Natural killer cell (primary cell): ENCODE measurements around the gene SLC25A21. TPM values are rescaled to one million over a fixed set of nuclear protein-coding genes. Genes with fewer than 3 reads are reported as not detected.

Experiments
- ATAC-seq, 3 donors: fragments of 150-1000 bp in 2 of 3; fragments of 200-7000 bp in 1 of 3; cut with Tn5 transposase; 1 replicate in 1 of 3; 2 replicates in 2 of 3; pipeline ENCODE4 v1.10.0; 2021; ENCODE audit warnings: mild to moderate bottlenecking in 2 of 3, moderate library complexity in 2 of 3
- DNase-seq, 2 donors: peaks; one replicate each; pipeline versions ENCODE4 v3.0.0 to v3.0.0-alpha.2; 2013 to 2021; ENCODE audit warnings: mixed read lengths in 1 of 2
- H3K27ac ChIP-seq: one replicate; pipeline ENCODE4 v1.5.1; 2013; ENCODE audit warnings: mild to moderate bottlenecking, low read length
- H3K27me3 ChIP-seq: one replicate; pipeline ENCODE4 v1.6.1; 2013; ENCODE audit warnings: low read length; ENCODE audit not compliant: control insufficient read depth, insufficient read depth
- H3K36me3 ChIP-seq: one replicate; pipeline ENCODE4 v1.6.1; 2013; ENCODE audit warnings: low read length; ENCODE audit not compliant: control insufficient read depth, insufficient read depth
- H3K4me1 ChIP-seq: one replicate; pipeline ENCODE4 v1.6.1; 2013; ENCODE audit warnings: low read length; ENCODE audit not compliant: control insufficient read depth, insufficient read depth
- H3K4me3 ChIP-seq: one replicate; pipeline ENCODE4 v1.5.1; 2013; ENCODE audit warnings: low read length
- H3K9me3 ChIP-seq: one replicate; pipeline ENCODE4 v1.6.1; 2013; ENCODE audit warnings: low read length; ENCODE audit not compliant: control insufficient read depth, insufficient read depth
- H3K27ac Mint-ChIP-seq, 2 donors: one replicate each; pipeline ENCODE4 v1.8.0; 2022; ENCODE audit warnings: mild to moderate bottlenecking in 2 of 2, mixed read lengths in 2 of 2, moderate library complexity in 1 of 2
- H3K27me3 Mint-ChIP-seq, 2 donors: one replicate each; pipeline ENCODE4 v1.8.0; 2022; ENCODE audit warnings: low read depth in 2 of 2, mixed read lengths in 2 of 2
- H3K36me3 Mint-ChIP-seq: one replicate; pipeline ENCODE4 v1.8.0; 2022; ENCODE audit warnings: mixed read lengths
- H3K4me1 Mint-ChIP-seq, 2 donors: one replicate each; pipeline ENCODE4 v1.8.0; 2022; ENCODE audit warnings: mixed read lengths in 2 of 2
- H3K4me3 Mint-ChIP-seq: one replicate; pipeline ENCODE4 v1.8.0; 2022; ENCODE audit warnings: mild to moderate bottlenecking, moderate library complexity, mixed read lengths
- H3K9me3 Mint-ChIP-seq, 2 donors: one replicate each; pipeline ENCODE4 v1.8.0; 2022; ENCODE audit warnings: mixed read lengths in 2 of 2
- WGBS: methylation state at CpG from one replicate; pipeline ENCODE4 v1.1.7; 2013; ENCODE audit warnings: missing lambda C conversion rate; ENCODE audit not compliant: insufficient coverage; 5-methylcytosine and 5-hydroxymethylcytosine counted together
- intact Hi-C: fragments of 100-400 bp; cut with micrococcal nuclease; formaldehyde crosslinking; loops from one replicate; pipeline ENCODE4 v1.14.2; 2022
- total RNA-seq, 4 donors: library from RNA; stranded (reverse); fragments of 120-200 nt in 1 of 4; gene quantifications; one replicate each; pipeline versions ENCODE4 v1.2.3 to v1.2.4, GENCODE V29; 2013 to 2022
- TF ChIP-seq, protein P1 (sequence below): fragments of 200-600 bp; IDR thresholded peaks from one replicate; pipeline ENCODE4 v1.8.0; 2022; ENCODE audit warnings: antibody characterized with exemption

The SLC25A21 gene
- total RNA-seq, 3 donors from 2014 or later (not counting 1 experiment from before 2014, with no cell fraction given): not detected

DNA sequence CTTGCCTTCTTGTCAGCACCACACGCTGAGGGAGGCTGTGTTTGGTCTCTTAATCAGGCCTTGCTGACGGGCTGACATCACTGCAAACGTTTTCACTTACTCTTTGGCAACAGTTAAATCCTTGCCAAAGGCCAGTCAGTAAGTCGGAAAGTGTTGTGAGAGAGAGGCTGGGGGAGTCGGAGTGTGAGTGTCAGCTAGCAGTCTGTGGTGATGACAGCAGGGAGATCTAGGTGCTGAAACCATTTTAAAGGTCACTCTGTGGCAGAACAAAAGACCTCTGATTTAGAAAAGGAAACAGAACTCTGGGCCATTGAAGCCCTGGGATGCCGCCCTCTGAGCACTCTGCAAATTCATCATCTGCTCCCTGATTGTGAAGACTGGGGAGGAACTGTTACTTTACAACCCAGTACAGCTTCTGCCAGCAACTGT, 367.3 kb downstream of the SLC25A21 start:
- H3K9me3 Mint-ChIP-seq: peaks cover 5 to 10% of the 10 kb centered on the region in 2 donors
- intact Hi-C loops: no loop called here
- H3K4me1 Mint-ChIP-seq: no peaks in the 10 kb centered on the region
- Histone ChIP-seq H3K27ac (no peak overlapping the region), H3K27me3 (no peaks in the 10 kb centered on the region), H3K4me1 (no peaks in the 10 kb centered on the region), H3K4me3 (no peak overlapping the region), H3K9me3 (no peaks in the 10 kb centered on the region), H3K36me3 (no peaks in the 10 kb centered on the region)
- DNase-seq: no peak
- no peak overlapping the region for H3K4me3 Mint-ChIP-seq
- ATAC-seq: no peak
- H3K27me3 Mint-ChIP-seq: no peaks in the 10 kb centered on the region
- no peaks in the 10 kb centered on the region for H3K36me3 Mint-ChIP-seq
- WGBS: 48% methylated on average over 6 of the region's 6 CpGs
- TF ChIP-seq, protein P1, sequence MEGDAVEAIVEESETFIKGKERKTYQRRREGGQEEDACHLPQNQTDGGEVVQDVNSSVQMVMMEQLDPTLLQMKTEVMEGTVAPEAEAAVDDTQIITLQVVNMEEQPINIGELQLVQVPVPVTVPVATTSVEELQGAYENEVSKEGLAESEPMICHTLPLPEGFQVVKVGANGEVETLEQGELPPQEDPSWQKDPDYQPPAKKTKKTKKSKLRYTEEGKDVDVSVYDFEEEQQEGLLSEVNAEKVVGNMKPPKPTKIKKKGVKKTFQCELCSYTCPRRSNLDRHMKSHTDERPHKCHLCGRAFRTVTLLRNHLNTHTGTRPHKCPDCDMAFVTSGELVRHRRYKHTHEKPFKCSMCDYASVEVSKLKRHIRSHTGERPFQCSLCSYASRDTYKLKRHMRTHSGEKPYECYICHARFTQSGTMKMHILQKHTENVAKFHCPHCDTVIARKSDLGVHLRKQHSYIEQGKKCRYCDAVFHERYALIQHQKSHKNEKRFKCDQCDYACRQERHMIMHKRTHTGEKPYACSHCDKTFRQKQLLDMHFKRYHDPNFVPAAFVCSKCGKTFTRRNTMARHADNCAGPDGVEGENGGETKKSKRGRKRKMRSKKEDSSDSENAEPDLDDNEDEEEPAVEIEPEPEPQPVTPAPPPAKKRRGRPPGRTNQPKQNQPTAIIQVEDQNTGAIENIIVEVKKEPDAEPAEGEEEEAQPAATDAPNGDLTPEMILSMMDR: no peak
- H3K27ac Mint-ChIP-seq: no peak overlapping the region

- no peak overlapping the region for H3K27ac ChIP-seq
- H3K27me3 ChIP-seq: no peaks in the 10 kb centered on the region
- H3K4me3 ChIP-seq: no peak overlapping the region
- Mint-ChIP-seq H3K27me3 (no peaks in the 10 kb centered on the region), H3K9me3 (no peaks in the 10 kb centered on the region), H3K36me3 (no peaks in the 10 kb centered on the region), H3K4me1 (no peaks in the 10 kb centered on the region), H3K4me3 (no peak overlapping the region), H3K27ac (no peak overlapping the region)
- H3K4me1 ChIP-seq: no peaks in the 10 kb centered on the region
- no peaks in the 10 kb centered on the region for H3K9me3 ChIP-seq
- TF ChIP-seq, protein P1: no peak
- H3K36me3 ChIP-seq: no peaks in the 10 kb centered on the region
- WGBS: 100% methylated on average over 1 of the region's 1 CpG
- intact Hi-C loops: no loop called here
- no peak for ATAC-seq
- no peak for DNase-seq
Measured at GRCh38 chr14:36797634-36798033, 374.8 kb downstream of the SLC25A21 start.

GRCh38 chr14:36791402-36791801, 381.0 kb downstream of the SLC25A21 start:
- DNase-seq (no peak), ATAC-seq (no peak)
- H3K27me3 Mint-ChIP-seq: no peaks in the 10 kb centered on the region
- H3K9me3 Mint-ChIP-seq: no peaks in the 10 kb centered on the region
- no peak overlapping the region for H3K4me3 Mint-ChIP-seq
- no peak overlapping the region for H3K27ac Mint-ChIP-seq
- intact Hi-C loops: no loop called here
- no CpG with 5 or more reads among the region's 1 CpG for WGBS
- Histone ChIP-seq H3K36me3 (no peaks in the 10 kb centered on the region), H3K4me3 (no peak overlapping the region), H3K4me1 (no peaks in the 10 kb centered on the region), H3K27ac (no peak overlapping the region), H3K9me3 (no peaks in the 10 kb centered on the region), H3K27me3 (no peaks in the 10 kb centered on the region)
- no peaks in the 10 kb centered on the region for H3K4me1 Mint-ChIP-seq
- no peaks in the 10 kb centered on the region for H3K36me3 Mint-ChIP-seq
- TF ChIP-seq, protein P1: no peak

GRCh38 chr14:36785511-36785910, 386.9 kb downstream of the SLC25A21 start:
- Histone ChIP-seq H3K4me1 (no peaks in the 10 kb centered on the region), H3K9me3 (no peaks in the 10 kb centered on the region), H3K4me3 (no peak overlapping the region), H3K36me3 (no peaks in the 10 kb centered on the region), H3K27me3 (no peaks in the 10 kb centered on the region), H3K27ac (no peak overlapping the region)
- WGBS: 100% methylated on average over 1 of the region's 1 CpG
- Mint-ChIP-seq H3K9me3 (peaks cover 2 to 8% of the 10 kb centered on the region in 2 donors), H3K4me3 (no peak overlapping the region), H3K27me3 (no peaks in the 10 kb centered on the region), H3K4me1 (no peaks in the 10 kb centered on the region), H3K27ac (no peak overlapping the region), H3K36me3 (no peaks in the 10 kb centered on the region)
- ATAC-seq (no peak), DNase-seq (no peak)
- intact Hi-C loops: no loop called here
- TF ChIP-seq, protein P1: no peak
